Endothelial cell of umbilical vein (primary cell): Measurements from ENCODE around the gene TRIM46. TPM values are rescaled to one million over a fixed set of nuclear protein-coding genes. Genes with fewer than 3 reads are reported as not detected.

Experiments used
- BruUV-seq: library from RNA; stranded (reverse); fragments of 400-500 nt; replicated peaks from 2 replicates; lab custom pipeline; 2021; lab: Mats Ljungman, UMichigan
- CTCF ChIA-PET: fragments of 300-600, 350-600 bp; sonication (Branson Sonifier 250); formaldehyde crosslinking; loops from one replicate; lab custom pipeline; 2021; ENCODE audit warnings: antibody characterized with exemption, inconsistent platforms; lab: Charles Lee
- POLR2A ChIA-PET: fragments of 300-600, 350-600 bp; sonication (Branson Sonifier 250); formaldehyde crosslinking; loops from one replicate; lab custom pipeline; 2021; ENCODE audit warnings: antibody characterized with exemption, inconsistent platforms; lab: Charles Lee
- DNase-seq: peaks from one replicate; pipeline ENCODE4 v3.0.0-alpha.2; 2011; ENCODE audit warnings: low read depth, low spot score
- FAIRE-seq: peaks from 2 replicates; lab custom pipeline; 2011; peaks lifted over from hg19 to GRCh38; lab: Jason Lieb, UNC
- H2AFZ ChIP-seq: 2 replicates; pipeline ENCODE4 v1.6.0; 2012; ENCODE audit warnings: low read depth, low read length, control low read depth, inconsistent platforms
- H3K27ac ChIP-seq: 2 replicates; pipeline ENCODE4 v1.5.1; 2011; ENCODE audit warnings: low read depth, mild to moderate bottlenecking, control low read depth, low read length, moderate library complexity; ENCODE audit not compliant: insufficient read depth
- H3K27me3 ChIP-seq, 2 experiments: 2 replicates each; pipeline versions ENCODE4 v1.6.0 to v1.6.1; 2011; ENCODE audit warnings: low read length in 2 of 2, mixed read lengths in 1 of 2; ENCODE audit not compliant: control insufficient read depth in 2 of 2, insufficient read depth in 2 of 2
- H3K36me3 ChIP-seq, 2 experiments: 2 replicates in 1 of 2; 3 replicates in 1 of 2; pipeline ENCODE4 v1.5.1; 2011; ENCODE audit warnings: low read length in 2 of 2, mild to moderate bottlenecking in 1 of 2, moderate library complexity in 1 of 2; ENCODE audit not compliant: control insufficient read depth in 2 of 2, insufficient read depth in 2 of 2; ENCODE audit errors: extremely low read depth in 1 of 2
- H3K4me1 ChIP-seq: 3 replicates; pipeline ENCODE4 v1.5.1; 2011; ENCODE audit warnings: mild to moderate bottlenecking, low read length; ENCODE audit not compliant: control insufficient read depth, insufficient read depth; ENCODE audit errors: extremely low read depth
- H3K4me2 ChIP-seq: 2 replicates; pipeline ENCODE4 v1.6.1; 2011; ENCODE audit warnings: low read length, control low read depth, mixed read lengths; ENCODE audit not compliant: insufficient read depth
- H3K4me3 ChIP-seq, 3 experiments: fragments of 200-600 bp in 1 of 3; sonication (generic), shearing (Covaris generic) in 1 of 3; replicated peaks in 1 of 3; 2 replicates each; pipeline ENCODE4 v1.5.1; 2011 to 2016; ENCODE audit warnings: control low read depth in 3 of 3, low read length in 3 of 3, mild to moderate bottlenecking in 2 of 3, inconsistent platforms in 1 of 3, low read depth in 1 of 3, moderate library complexity in 1 of 3; ENCODE audit not compliant: insufficient read depth in 1 of 3
- H3K79me2 ChIP-seq: 2 replicates; pipeline ENCODE4 v1.6.0; 2012; ENCODE audit warnings: low read length, inconsistent platforms; ENCODE audit not compliant: control insufficient read depth, insufficient read depth
- H3K9ac ChIP-seq: replicated peaks from 2 replicates; pipeline ENCODE3; 2011; ENCODE audit warnings: low read length, control low read depth; ENCODE audit not compliant: insufficient read depth; ENCODE audit errors: extremely low read depth
- H3K9me1 ChIP-seq: replicated peaks from 3 replicates; pipeline ENCODE4 v1.6.0; 2011; ENCODE audit warnings: mild to moderate bottlenecking, low read length; ENCODE audit not compliant: control insufficient read depth, insufficient read depth; ENCODE audit errors: extremely low read depth
- H3K9me3 ChIP-seq: replicated peaks from 2 replicates; pipeline ENCODE4 v1.5.1; 2012; ENCODE audit warnings: low read length, inconsistent platforms; ENCODE audit not compliant: control insufficient read depth, insufficient read depth
- H4K20me1 ChIP-seq: replicated peaks from 2 replicates; pipeline ENCODE3; 2011; ENCODE audit warnings: mild to moderate bottlenecking, low read length; ENCODE audit not compliant: control insufficient read depth, insufficient read depth; ENCODE audit errors: extremely low read depth
- CTCF ChIP-seq, 2 donors: IDR thresholded peaks; 1 replicate in 1 of 2; 2 replicates in 1 of 2; pipeline ENCODE4 v1.5.1; 2011; ENCODE audit warnings: low read length in 2 of 2, mild to moderate bottlenecking in 2 of 2, moderate library complexity in 2 of 2, control low read depth in 1 of 2, inconsistent platforms in 1 of 2, low read depth in 1 of 2; ENCODE audit not compliant: insufficient read depth in 1 of 2; ENCODE audit errors: extremely low read depth in 1 of 2
- EZH2 ChIP-seq: IDR thresholded peaks from 2 replicates; pipeline ENCODE4 v1.6.1; 2012; ENCODE audit warnings: borderline replicate concordance, low read depth, mild to moderate bottlenecking, moderate library complexity, low read length, inconsistent platforms; ENCODE audit not compliant: severe bottlenecking
- FOS ChIP-seq: IDR thresholded peaks from 2 replicates; pipeline ENCODE4 v1.6.1; 2011; ENCODE audit warnings: mild to moderate bottlenecking, low read length, moderate library complexity, borderline replicate concordance; ENCODE audit not compliant: insufficient read depth
- GATA2 ChIP-seq: IDR thresholded peaks from 2 replicates; pipeline ENCODE4 v1.7.0; 2011; ENCODE audit warnings: low read depth, mild to moderate bottlenecking, moderate library complexity, mixed read lengths, low read length; ENCODE audit not compliant: insufficient read length, insufficient read depth
- JUN ChIP-seq: IDR thresholded peaks from 2 replicates; pipeline ENCODE4 v1.6.1; 2011; ENCODE audit warnings: borderline replicate concordance, low read depth; ENCODE audit not compliant: insufficient read length, insufficient read depth
- MAX ChIP-seq: IDR thresholded peaks from 2 replicates; pipeline ENCODE4 v1.6.1; 2011; ENCODE audit not compliant: insufficient read depth, insufficient read length
- MYC ChIP-seq: IDR thresholded peaks from one replicate; pipeline ENCODE4 v1.6.1; 2011; ENCODE audit warnings: mild to moderate bottlenecking, low read depth, low read length
- POLR2A ChIP-seq: IDR thresholded peaks from 2 replicates; pipeline ENCODE4 v1.6.1; 2012; ENCODE audit warnings: low read depth, mild to moderate bottlenecking, control low read depth, low read length
- POLR2AphosphoS5 ChIP-seq: IDR thresholded peaks from 2 replicates; pipeline ENCODE4 v1.6.1; 2012; ENCODE audit warnings: low read depth, mild to moderate bottlenecking, control low read depth, low read length, moderate library complexity; ENCODE audit not compliant: insufficient read depth
- dilution Hi-C: fragments of 300-500 bp; cut with MboI; formaldehyde crosslinking; loops from one replicate; pipeline ENCODE4 v1.15.0; 2019; ENCODE audit warnings: low sequenced_read_pairs; ENCODE audit not compliant: extremely low pct_ligation_motif_present
- intact Hi-C: fragments of 100-400 bp; cut with micrococcal nuclease; formaldehyde crosslinking; loops from one replicate; pipeline ENCODE4 v1.10.0; 2022
- polyA plus RNA-seq, 4 experiments: library from polyadenylated mRNA; depleted of rRNA in 3 of 4; stranded (reverse) in 3 of 4; unstranded in 1 of 4; fragments of >200 nt; gene quantifications; 2 replicates each; pipeline versions ENCODE4 v1.2.1 to v1.2.3, GENCODE V29; 2011 to 2012; ENCODE audit warnings: missing spikeins in 1 of 4
- total RNA-seq: library from RNA; stranded (reverse); gene quantifications from 2 replicates; pipeline ENCODE4 v1.2.3, GENCODE V29; 2021

TRIM46 gene
- total and polyA plus RNA-seq, 2 donors (not counting 3 experiments of a cell fraction or from before 2014, with no cell fraction given), result 9.5 to 10.0 TPM

- H3K9ac ChIP-seq, result no peak overlapping the region
- intact Hi-C loops, result no loop called here
- ChIA-PET CTCF (interaction anchor here (0.8 to 3.3 kb wide), 4 partner anchors 9 to 12 kb away, joined by 3 to 35 read pairs (median 6); partner anchors contain the start of gene KRTCAP2), POLR2A (no interaction called here)
- FAIRE-seq (no peak), DNase-seq (no peak)
- no peaks in the 10 kb centered on the region for H3K27me3 ChIP-seq
- H3K4me3 ChIP-seq, result no peak overlapping the region
- no TSS peak for BruUV-seq
- no peaks in the 10 kb centered on the region for H3K9me1 ChIP-seq
- H3K27ac ChIP-seq, result no peak overlapping the region
- no peak for TF ChIP-seq CTCF (IDR thresholded peaks at IDR 0.05; ENCODE audit: extremely low read depth in 1 of 2, insufficient read depth in 1 of 2, low read depth in 1 of 2, low read length in 2 of 2)
- no peak for TF ChIP-seq POLR2AphosphoS5
- TF ChIP-seq MAX, result no peak
- TF ChIP-seq POLR2A, result no peak
- no peak for TF ChIP-seq EZH2
- no peak for TF ChIP-seq GATA2
- TF ChIP-seq FOS, result no peak
- TF ChIP-seq JUN, result no peak
- TF ChIP-seq MYC, result no peak
- no peak overlapping the region for H2AFZ ChIP-seq
- no peaks in the 10 kb centered on the region for H3K79me2 ChIP-seq
- peaks cover 0 to 3% of the 10 kb centered on the region in 2 experiments for H3K36me3 ChIP-seq
- H3K9me3 ChIP-seq, result no peaks in the 10 kb centered on the region
- H4K20me1 ChIP-seq, result no peaks in the 10 kb centered on the region
- dilution Hi-C loops, result no loop called here
- no peak overlapping the region for H3K4me2 ChIP-seq
- no peaks in the 10 kb centered on the region for H3K4me1 ChIP-seq
These were observed 11.5 kb downstream of the TRIM46 start for GRCh38 chr1:155184835-155185782.
